NCI-H1092 (cell line): ENCODE data around the gene RAX.
"Not testable (repeated sequence)": the region's sequence is repeated elsewhere in the genome, so short reads cannot be mapped to it uniquely, and the experiment has no call there.

Experiments used
- DNase-seq: peaks from one replicate; lab custom pipeline; 2025; lab: John Stamatoyannopoulos, UW

RAX gene

DNA sequence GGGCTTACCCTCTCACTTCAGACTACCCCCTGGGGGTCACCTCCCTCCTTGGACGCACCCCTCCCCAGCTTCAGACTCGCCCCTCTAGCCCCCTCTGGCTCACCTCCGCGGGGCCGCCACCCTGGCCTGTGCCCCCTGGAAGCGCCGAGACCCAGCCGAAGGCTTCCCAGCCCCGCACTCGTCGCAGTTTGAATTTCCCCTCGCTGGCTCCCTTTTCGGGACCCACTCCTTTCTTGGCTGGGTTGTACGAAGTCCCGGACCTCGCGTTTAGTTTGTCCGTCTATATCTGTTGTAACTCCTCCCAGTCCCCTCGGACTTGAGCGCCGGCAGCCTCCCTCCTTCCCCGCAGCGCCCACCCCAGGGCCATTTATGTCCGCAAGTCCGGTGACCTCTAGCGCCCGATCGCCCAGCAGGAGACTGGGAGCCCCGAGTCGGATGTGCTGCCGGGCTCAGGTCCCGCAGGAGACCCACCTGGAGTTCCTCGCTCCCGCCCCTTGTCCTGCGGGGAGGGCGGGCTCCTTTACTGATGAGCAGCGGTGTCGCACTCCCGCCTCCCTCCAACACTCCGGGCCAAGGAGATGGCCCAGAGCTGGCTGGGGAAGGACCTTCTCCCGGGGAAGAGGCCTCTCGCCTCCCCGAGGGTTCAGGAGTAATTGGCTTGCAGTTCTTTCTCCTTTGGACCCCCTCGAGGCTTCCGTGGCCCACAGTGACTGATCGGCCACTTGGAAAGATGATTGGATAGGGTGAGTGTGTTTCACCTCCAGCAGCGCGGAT lies 692 bp upstream of the RAX start:
- DNase-seq: no peak

DNA sequence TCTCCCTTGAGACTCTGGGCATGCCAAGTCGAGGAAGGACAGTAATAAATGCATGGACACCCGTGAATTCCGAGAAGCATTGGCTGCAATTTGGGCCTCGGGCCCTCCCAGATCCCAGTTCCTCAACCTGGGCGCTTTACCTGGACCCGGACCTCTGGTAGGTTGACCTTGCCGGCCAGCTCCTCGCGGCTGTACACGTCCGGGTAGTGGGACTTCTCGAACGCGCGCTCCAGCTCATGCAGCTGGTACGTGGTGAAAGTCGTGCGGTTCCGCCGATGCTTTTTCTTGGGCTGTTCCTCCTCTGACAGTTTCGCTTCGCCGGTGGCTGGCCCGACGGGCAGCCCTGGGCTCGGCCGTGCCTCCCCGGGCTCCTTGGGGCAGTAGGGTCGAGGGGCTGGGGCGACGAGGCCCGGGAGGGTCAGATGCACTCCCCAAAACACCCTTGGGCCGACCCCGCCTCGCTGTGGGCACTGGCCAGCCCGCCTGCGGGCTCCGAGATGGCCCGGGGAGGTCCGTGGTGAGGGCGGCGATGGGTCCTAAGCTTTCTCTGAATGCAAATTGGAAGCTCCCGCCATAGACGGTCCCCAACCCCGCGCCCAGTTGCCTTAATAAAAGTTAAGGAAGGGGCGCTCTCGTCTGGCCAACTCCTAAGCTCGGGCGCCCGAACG lies 899 bp downstream of the RAX start:
- DNase-seq: no peak

DNA sequence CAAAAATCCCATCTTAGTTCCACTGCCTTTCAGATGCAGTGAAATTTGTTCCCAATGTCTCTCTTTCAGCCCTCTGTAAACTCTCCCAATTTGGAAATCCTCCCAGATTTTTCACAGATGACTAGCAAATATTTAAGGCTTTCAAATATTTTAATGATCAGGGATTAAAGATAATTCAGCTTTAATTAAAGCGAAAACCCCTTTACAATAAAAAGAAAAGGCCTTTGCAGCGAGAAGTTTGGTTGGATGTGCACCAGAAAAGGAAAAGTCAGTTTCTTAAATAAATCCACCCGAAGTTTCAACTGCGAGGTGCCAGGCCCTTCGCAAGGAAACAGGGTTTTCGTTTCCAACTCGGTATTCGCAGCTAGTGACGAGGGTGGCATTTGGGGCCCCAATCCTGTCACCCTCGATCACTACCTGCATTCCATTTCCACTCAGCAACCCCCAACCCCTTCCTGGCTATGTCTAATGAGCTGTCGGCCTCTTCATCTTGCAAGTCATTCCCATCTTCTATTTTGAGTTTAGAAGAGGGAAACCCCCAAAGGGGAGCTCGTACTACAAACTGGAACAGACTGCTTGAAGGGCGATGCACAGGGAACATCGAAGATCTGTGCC lies 1.5 kb downstream of the RAX start:
- DNase-seq: no peak

DNA sequence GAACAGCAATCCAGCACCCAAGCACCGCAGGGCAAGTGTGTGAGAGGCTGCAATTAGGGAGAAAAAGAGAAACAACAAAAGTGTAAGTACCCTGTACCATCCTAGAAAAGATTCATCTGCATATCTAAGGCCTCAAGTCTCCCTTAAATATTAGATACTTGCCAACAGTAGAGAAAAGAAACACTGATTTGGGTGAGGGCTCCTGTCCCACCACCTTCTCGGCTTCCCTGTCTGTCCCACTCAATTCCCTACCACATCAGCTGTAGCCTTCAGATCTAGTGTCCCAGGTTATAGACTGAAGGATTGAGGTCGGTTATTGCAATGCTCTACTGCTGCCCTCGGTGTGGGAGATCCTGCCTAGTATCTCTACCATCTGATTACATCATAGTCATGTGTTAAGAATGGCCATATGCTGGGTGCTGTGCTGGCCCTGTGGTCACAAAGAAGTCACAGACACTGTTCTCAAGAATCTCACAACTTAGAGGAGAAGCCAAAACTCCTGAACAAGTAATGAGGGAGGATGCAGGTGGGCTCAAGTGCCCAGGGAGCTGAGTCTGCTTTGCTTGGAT lies 2.5 kb downstream of the RAX start:
- DNase-seq: no peak

- DNase-seq: no peak
Observed at GRCh38 chr18:59269563-59270119, 3.6 kb downstream of the RAX start.

- DNase-seq: peak; percentile 59
Observed at GRCh38 chr18:59268721-59269562, 4.3 kb downstream of the RAX start.

DNA sequence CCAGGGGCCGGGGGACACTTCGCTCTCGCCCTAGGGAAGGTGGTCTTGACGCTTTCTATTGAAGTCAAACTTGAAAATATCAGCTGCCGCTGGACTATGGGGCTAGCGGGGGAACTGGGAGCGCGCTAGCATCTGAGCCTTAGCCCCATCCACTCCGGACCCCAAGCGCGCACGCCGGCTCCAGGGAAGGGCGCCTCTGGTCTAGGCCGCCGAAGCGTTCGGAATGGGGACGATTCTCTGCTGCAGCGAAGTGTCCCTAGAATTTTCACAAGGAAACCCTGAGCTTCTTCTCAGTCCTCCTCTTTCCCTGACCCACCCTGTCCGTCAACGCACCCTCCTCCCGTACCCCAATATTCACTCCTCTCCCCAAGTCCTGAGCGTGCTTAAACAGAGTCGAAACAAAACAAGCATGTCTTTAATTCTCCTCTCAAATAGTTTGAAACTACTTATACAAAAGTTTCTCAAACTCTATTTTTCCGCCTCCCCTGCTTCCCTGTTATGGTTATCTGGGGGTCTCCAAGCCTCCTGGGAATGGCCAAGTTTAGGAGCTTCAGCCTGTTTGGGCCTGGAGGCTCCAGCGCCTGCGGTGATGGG lies 5.0 kb downstream of the RAX start:
- no peak for DNase-seq

GRCh38 chr18:59267503-59268126 lies 5.6 kb downstream of the RAX start:
- no peak for DNase-seq

DNA sequence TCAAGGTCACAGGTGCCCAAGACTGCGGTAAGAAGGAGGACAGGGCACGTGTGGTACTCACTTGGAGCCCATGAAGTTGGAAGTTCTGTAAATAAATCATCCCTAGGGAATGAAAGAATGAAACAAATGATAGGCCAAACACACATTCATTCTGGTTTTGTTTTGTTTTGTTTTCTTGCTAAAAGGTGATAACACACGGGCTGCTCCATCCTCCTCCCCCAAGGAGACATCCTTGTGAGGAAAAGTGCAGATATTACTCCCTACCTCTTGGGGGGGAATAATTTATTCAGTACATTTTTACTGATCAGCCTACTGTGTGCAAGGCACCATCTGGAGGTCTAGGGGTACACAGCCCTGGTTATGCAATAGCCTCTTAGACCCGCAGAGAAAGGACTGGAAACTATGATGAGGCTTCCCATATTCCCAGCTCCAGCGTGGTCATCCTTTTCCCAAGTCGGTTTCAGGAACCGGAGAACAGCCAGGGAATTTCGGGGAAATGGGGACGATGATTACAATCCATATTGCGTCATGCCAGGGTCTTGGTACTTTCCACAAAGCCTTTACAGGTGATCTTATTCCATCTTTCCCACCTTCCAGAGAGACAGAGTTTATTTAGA lies 6.3 kb downstream of the RAX start:
- no peak for DNase-seq

DNA sequence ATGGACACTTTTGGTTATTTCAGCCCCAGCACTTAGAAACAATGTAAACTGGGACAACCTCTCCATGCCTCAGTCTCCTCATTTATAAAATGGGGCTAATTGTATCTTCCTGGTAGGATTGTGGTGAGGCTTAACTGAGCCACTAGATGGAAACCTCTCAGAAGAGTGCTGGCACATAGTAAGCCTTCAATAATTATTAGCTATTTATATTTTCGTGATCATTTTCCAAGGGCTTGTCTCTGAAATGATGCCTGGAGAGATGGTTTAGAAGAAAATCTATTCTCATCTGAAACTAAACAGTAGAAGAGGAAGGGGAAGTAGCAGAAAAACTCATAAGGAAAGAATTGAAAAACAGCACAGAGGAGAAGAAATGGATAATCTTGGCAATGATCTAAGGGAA lies 6.8 kb downstream of the RAX start:
- DNase-seq: no peak

DNA sequence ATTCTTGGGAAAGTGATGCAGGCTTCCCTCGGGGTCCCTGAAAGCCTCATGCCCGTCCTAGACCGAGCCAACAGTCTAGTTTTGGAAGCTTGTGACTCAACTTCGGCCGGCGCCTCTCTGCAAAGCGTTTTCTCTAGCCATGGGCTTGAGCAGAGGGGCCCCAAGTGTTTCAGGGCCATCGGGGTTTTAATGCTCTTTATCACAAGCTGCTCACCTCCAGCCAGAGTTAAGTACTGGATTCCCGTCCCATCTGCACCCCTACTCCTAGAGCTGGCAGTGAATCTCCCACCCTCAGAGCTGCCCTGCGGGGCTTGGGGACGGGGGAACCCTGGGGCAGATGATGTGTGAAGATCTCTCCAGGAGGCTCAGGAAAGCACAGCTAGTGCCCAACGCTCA lies 7.3 kb downstream of the RAX start:
- DNase-seq: no peak

DNA sequence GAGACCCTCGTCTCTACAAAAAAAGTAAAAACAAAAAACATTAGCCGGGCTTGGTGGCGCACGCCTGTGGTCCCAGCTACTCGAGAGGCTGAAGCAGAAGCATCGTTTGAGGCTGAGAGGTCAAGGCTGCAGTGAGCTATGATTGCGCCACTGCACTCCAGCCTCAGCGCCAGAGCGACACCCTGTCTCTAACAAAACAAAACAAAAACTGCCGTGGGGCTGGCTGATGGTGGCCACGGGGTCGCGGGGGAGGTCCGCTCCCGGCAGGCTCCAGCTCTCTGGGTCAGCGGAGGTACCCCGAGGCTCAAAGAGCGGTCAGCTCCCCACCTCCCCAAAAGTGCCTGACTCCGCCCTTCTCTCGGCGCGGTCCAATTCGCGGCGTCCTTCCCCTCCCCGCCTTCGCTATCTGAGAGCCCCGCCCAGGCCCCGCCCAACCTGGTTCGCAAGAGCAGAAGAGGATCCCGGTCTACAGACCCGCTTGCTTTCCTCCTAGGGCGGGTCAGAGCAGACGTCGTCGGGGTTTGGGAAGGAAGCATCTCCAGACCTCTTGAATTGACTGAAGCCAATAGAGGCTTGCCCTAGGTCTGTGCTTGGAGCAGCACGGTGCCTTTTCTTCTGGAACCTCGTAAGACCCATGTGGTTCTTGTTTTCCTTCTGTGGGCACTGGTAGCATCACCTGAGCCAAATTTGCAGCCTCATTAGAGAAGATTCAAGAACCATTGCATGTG lies 7.8 kb downstream of the RAX start:
- peak; percentile 58 for DNase-seq

- DNase-seq: no peak
Observed at GRCh38 chr18:59264651-59265245, 8.5 kb downstream of the RAX start.

- DNase-seq: no peak
Observed at GRCh38 chr18:59264121-59264571, 9.1 kb downstream of the RAX start.

DNA sequence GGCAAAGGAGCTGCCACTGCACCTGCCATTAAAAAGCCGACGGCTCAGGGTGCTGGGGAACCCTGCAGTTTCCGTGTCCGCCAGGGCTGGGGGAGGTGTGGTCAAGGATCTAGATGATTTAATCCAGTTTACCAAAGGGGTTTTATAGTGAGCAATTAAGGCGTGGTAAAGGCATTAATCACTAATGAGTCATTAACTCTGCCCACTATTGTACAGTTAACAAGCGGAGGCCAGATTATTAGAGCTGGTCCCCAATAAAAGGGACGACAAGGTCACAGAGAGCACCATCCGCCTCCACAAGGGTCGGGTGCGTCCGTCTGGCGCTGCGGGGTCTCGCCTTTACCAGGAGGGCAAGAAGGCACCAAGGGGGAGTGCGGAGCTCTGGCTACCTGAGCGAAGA lies 9.6 kb downstream of the RAX start:
- no peak for DNase-seq

DNA sequence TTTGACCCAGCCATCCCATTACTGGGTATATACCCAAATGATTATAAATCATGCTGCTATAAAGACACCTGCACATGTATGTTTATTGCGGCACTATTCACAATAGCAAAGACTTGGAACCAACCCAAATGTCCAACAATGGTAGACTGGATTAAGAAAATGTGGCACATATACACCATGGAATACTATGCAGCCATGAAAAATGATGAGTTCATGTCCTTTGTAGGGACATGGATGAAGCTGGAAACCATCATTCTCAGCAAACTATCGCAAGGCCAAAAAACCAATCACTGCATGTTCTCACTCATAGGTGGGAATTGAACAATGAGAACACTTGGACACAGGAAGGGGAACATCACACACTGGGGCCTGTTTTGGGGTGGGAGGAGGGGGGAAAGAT lies 11.0 kb downstream of the RAX start:
- DNase-seq: not testable (repeated sequence)

DNA sequence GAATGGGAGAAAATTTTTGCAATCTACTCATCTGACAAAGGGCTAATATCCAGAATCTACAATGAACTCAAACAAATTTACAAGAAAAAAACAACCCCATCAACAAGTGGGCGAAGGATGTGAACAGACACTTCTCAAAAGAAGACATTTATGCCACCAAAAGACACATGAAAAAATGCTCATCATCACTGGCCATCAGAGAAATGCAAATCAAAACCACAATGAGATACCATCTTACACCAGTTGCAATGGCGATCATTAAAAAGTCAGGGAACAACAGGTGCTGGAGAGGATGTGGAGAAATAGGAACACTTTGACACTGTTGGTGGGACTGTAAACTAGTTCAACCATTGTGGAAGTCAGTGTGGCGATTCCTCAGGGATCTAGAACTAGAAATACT lies 11.4 kb downstream of the RAX start:
- not testable (repeated sequence) for DNase-seq

DNA sequence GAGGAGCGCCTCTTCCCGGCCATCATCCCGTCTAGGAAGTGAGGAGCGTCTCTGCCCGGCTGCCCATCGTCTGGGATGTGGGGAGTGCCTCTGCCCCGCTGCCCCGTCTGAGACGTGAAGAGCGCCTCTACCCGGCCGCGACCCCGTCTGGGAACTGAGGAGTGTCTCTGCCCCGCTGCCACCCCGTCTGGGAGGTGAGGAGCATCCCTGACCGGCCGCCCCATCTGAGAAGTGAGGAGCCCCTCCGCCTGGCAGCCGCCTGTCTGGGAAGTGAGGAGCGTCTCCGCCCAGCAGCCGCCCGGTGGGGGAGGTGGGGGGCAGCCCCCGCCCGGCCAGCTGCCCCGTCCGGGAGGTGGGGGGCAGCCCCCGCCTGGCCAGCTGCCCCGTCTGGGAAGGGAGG lies 17.8 kb downstream of the RAX start:
- not testable (repeated sequence) for DNase-seq

DNA sequence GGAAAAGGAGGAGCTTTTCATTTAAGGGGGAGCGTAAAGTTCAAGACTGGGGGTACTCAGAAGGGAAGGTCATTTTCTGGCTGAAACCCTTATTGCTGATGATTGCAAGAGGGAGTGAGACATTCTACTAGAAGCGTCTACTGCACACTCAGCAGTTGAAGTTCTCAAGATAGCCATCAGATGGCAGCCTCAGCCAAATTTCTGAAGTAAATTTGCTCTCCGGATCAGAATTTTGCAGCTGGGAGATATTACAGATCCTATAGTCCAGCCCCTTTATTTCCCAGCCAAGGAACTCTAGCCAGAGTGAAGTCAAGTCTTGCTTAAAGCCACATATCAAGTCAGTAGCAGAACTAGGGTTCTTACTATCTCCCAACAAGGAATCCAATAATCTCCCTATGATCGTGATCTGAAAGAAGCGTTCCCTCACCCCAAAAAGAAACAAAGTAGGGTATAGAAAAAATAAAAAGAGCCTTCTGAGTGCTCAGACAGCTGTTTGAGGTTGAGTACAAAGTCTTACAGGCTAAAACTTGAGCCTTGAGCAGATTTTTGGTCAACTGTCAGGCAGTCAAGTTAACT lies 24.0 kb downstream of the RAX start:
- peak; percentile 81 for DNase-seq
